H7 (cell line): ENCODE measurements around the gene PSMD8. TPM values are rescaled to one million over a fixed set of nuclear protein-coding genes. Genes with fewer than 3 reads are reported as not detected.
A peak's percentile ranks its signal among the peaks of the same experiment; 100 is the strongest.

Experiments used
- DNase-seq: peaks from one replicate; pipeline ENCODE4 v3.0.0; 2012
- H3K27me3 ChIP-seq: 2 replicates; pipeline ENCODE4 v1.6.0; 2011; ENCODE audit warnings: mild to moderate bottlenecking, low read length; ENCODE audit not compliant: control insufficient read depth, insufficient read depth
- H3K36me3 ChIP-seq: replicated peaks from 2 replicates; pipeline ENCODE4 v1.5.1; 2011; ENCODE audit warnings: low read length; ENCODE audit not compliant: control insufficient read depth, insufficient read depth
- H3K4me3 ChIP-seq: 2 replicates; pipeline ENCODE4 v1.5.1; 2011; ENCODE audit warnings: low read depth, mild to moderate bottlenecking, control low read depth, low read length, moderate library complexity; ENCODE audit not compliant: insufficient read depth
- total RNA-seq: library from RNA; depleted of rRNA; stranded (reverse); fragments of >200 nt; shearing (Covaris generic); gene quantifications from 2 replicates; pipeline ENCODE4 v1.2.3, GENCODE V29; 2014

PSMD8 gene
- total RNA-seq, 1 experiment from 2014 or later: 270 TPM

- peaks cover 20% of the 10 kb centered on the region for H3K27me3 ChIP-seq
- H3K4me3 ChIP-seq: peak within 1 kb of the TSS; percentile 88
- DNase-seq: peak; percentile 99
- H3K36me3 ChIP-seq: peaks cover 6% of the 10 kb centered on the region
Measured at GRCh38 chr19:38387550-38388348, 13.4 kb downstream of the PSMD8 start, which contains the start of gene GGN. GGN (minus strand) TSS chr19:38388034; CDS start chr19:38387261, 773 bp downstream.

GRCh38 chr19:38388349-38389100 lies 14.2 kb downstream of the PSMD8 start, which contains the start of gene SPRED3:
SPRED3 (plus strand) TSS chr19:38388697; CDS start chr19:38390303, 1,606 bp downstream.
- H3K36me3 ChIP-seq: peaks cover 4% of the 10 kb centered on the region
- DNase-seq: peak; percentile 94
- peaks cover 20% of the 10 kb centered on the region for H3K27me3 ChIP-seq
- peak within 1 kb of the TSS; percentile 88 for H3K4me3 ChIP-seq

- Histone ChIP-seq H3K27me3 (peaks cover 20% of the 10 kb centered on the region), H3K36me3 (peaks cover 4% of the 10 kb centered on the region)
- peak; percentile 89 for DNase-seq
Measured at GRCh38 chr19:38389101-38389925, 14.9 kb downstream of the PSMD8 start.

DNA sequence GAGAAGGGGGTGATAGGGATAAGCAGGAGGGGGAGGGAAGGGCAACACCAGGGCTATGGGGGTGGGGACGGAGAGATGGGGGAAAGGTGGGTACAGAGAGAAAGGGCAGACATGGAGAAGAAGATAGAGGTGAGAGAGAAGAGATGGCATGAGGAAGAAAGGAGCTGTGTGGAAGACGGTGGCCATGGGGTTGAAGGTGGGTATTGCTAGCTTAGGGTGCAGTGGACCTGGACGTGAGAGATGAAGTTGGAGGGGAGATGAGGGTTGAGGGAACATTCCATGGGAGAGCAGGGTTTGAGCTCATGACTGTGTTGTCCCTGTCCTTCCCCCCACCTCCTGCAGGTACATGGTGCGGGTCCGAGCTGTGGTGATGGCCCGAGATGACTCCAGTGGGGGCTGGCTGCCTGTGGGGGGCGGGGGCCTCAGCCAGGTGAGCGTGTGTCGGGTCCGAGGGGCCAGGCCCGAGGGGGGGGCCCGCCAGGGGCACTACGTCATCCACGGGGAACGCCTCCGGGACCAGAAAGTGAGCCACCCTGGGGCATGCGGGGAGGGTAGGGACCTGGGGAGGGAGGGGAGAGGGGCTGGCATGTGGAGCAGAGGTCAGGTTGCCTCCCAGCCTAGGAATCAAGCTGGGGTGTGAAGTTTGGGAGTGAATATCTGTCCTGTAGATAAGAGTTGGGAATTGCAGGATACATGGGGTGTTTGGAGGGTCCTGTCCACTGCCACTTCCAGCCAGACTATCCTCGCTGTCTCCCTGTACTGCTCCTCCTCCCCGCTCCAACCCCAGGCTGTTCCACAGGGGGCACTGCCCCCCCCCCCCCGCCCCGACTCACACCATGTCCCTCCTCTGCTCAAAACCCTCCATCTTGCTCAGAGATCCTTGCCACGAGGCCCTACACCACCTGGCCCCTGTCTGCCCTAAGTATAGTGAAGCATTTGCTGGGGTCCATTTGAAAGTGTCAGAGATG lies 15.9 kb downstream of the PSMD8 start:
- DNase-seq: peak; percentile 75
- peaks cover 16% of the 10 kb centered on the region for H3K27me3 ChIP-seq
- no peak overlapping the region; the same call in 1 of the 2 replicates for H3K4me3 ChIP-seq
- H3K36me3 ChIP-seq: peaks cover 4% of the 10 kb centered on the region

More at GRCh38 chr19:38389101-38389925, 14.9 kb downstream of the PSMD8 start:
- H3K4me3 ChIP-seq: peak overlapping the region; percentile 88

DNA sequence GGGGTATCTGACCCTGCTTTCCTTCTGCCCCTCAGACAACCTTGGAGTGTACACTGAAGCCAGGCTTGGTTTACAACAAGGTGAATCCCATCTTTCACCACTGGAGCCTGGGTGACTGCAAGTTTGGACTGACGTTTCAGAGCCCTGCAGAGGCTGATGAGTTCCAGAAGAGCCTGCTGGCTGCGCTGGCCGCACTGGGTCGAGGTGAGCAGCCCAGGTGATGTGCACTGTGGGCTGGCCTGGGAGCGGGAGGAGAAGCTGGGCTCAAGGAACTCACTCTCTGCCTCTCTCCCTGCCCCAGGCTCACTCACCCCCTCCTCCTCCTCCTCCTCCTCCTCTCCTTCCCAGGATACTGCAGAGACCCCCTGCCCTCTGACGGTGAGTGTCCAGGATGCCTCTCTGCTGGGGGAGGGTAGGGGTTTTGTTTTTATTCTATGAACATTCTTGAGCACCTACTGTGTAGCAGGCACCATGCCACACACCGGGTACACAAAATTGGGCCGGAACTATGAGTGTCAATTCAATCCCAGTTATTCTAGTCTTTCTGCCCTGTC lies 17.6 kb downstream of the PSMD8 start:
- peak; percentile 59 for DNase-seq
- Histone ChIP-seq H3K36me3 (peaks cover 4% of the 10 kb centered on the region), H3K27me3 (peaks cover 10% of the 10 kb centered on the region), H3K4me3 (no peak overlapping the region)

GRCh38 chr19:38392707-38393308 lies 18.4 kb downstream of the PSMD8 start:
- H3K27me3 ChIP-seq: peaks cover 16% of the 10 kb centered on the region
- no peak for DNase-seq
- H3K36me3 ChIP-seq: peaks cover 4% of the 10 kb centered on the region
- H3K4me3 ChIP-seq: no peak overlapping the region

GRCh38 chr19:38394488-38394887 lies 20.1 kb downstream of the PSMD8 start:
- H3K4me3 ChIP-seq: peak overlapping the region; percentile 31

GRCh38 chr19:38395381-38396114 lies 21.2 kb downstream of the PSMD8 start:
- peaks cover 4% of the 10 kb centered on the region for H3K36me3 ChIP-seq
- no peak overlapping the region for H3K4me3 ChIP-seq
- DNase-seq: no peak
- H3K27me3 ChIP-seq: peaks cover 30% of the 10 kb centered on the region

More at GRCh38 chr19:38394488-38394887, 20.1 kb downstream of the PSMD8 start:
- peaks cover 4% of the 10 kb centered on the region for H3K36me3 ChIP-seq
- DNase-seq: peak; percentile 98
- peaks cover 23% of the 10 kb centered on the region for H3K27me3 ChIP-seq

- peaks cover 41% of the 10 kb centered on the region for H3K27me3 ChIP-seq
- H3K4me3 ChIP-seq: no peak overlapping the region
- DNase-seq: no peak
- no peaks in the 10 kb centered on the region for H3K36me3 ChIP-seq
Measured at GRCh38 chr19:38399081-38399480, 24.7 kb downstream of the PSMD8 start.

GRCh38 chr19:38399537-38399936 lies 25.2 kb downstream of the PSMD8 start:
- no peak for DNase-seq
- no peak overlapping the region for H3K4me3 ChIP-seq
- H3K27me3 ChIP-seq: peaks cover 43% of the 10 kb centered on the region
- no peaks in the 10 kb centered on the region for H3K36me3 ChIP-seq

DNA sequence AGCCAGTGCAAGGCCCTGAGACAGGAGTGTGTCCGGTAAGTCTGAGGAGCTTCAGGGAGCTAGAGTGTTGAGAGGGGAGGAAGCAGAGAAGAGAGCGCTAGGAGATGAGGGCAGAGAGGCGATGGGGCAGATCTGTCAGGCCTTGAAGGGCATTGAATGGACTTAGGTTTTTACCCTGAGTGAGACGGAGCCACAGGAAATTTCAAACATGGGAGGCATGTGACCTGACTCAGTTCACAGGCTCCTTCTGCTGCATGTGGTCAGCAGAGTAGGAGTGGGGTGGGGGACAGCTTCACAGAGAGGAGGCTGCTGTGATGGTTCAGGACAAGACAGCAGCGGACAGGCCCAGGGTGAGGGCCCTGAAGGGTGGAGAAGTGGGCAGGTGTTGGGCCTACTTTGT lies 26.0 kb downstream of the PSMD8 start:
- DNase-seq: no peak
- peaks cover 43% of the 10 kb centered on the region for H3K27me3 ChIP-seq
- no peaks in the 10 kb centered on the region for H3K36me3 ChIP-seq
- no peak overlapping the region for H3K4me3 ChIP-seq

- no peaks in the 10 kb centered on the region for H3K36me3 ChIP-seq
- H3K4me3 ChIP-seq: no peak overlapping the region
- no peak for DNase-seq
- peaks cover 41% of the 10 kb centered on the region for H3K27me3 ChIP-seq
Measured at GRCh38 chr19:38401148-38401547, 26.8 kb downstream of the PSMD8 start.
